Type B pancreatic cell (in vitro differentiated cells): Measurements from ENCODE around the gene CHAF1A. TPM values are rescaled to one million over a fixed set of nuclear protein-coding genes. Genes with fewer than 3 reads are reported as not detected.
A peak's percentile ranks its signal among the peaks of the same experiment; 100 is the strongest.

Experiments used
- DNase-seq: peaks from one replicate; pipeline ENCODE4 v3.0.0; 2021; ENCODE audit warnings: mixed read lengths; ENCODE audit not compliant: unreplicated experiment; ENCODE audit errors: extremely low spot score
- H3K27ac Mint-ChIP-seq: 2 replicates; pipeline ENCODE4 v1.8.0; 2021; ENCODE audit warnings: mild to moderate bottlenecking, mixed read lengths
- H3K27me3 Mint-ChIP-seq: 2 replicates; pipeline ENCODE4 v1.8.0; 2021; ENCODE audit warnings: mixed read lengths
- H3K36me3 Mint-ChIP-seq: 2 replicates; pipeline ENCODE4 v1.8.0; 2021; ENCODE audit warnings: mixed read lengths
- H3K4me1 Mint-ChIP-seq: one replicate; pipeline ENCODE4 v1.8.0; 2021; ENCODE audit warnings: mixed read lengths; ENCODE audit not compliant: unreplicated experiment
- H3K4me3 Mint-ChIP-seq: 2 replicates; pipeline ENCODE4 v1.8.0; 2021; ENCODE audit warnings: mild to moderate bottlenecking, mixed read lengths
- H3K9me3 Mint-ChIP-seq: 2 replicates; pipeline ENCODE4 v1.8.0; 2021; ENCODE audit warnings: mixed read lengths
- total RNA-seq: library from RNA; stranded (reverse); gene quantifications from 2 replicates; pipeline ENCODE4 v1.2.1, GENCODE V29; 2021; ENCODE audit warnings: low replicate concordance
- TF ChIP-seq, protein P1 (sequence below): fragments of 200-600 bp; sonication (generic); conservative IDR thresholded peaks from 2 replicates; pipeline ENCODE4 v1.5.0; 2021; ENCODE audit warnings: antibody characterized with exemption, mild to moderate bottlenecking

CHAF1A gene
- total RNA-seq, 1 donor from 2014 or later: 46.3 TPM

DNA sequence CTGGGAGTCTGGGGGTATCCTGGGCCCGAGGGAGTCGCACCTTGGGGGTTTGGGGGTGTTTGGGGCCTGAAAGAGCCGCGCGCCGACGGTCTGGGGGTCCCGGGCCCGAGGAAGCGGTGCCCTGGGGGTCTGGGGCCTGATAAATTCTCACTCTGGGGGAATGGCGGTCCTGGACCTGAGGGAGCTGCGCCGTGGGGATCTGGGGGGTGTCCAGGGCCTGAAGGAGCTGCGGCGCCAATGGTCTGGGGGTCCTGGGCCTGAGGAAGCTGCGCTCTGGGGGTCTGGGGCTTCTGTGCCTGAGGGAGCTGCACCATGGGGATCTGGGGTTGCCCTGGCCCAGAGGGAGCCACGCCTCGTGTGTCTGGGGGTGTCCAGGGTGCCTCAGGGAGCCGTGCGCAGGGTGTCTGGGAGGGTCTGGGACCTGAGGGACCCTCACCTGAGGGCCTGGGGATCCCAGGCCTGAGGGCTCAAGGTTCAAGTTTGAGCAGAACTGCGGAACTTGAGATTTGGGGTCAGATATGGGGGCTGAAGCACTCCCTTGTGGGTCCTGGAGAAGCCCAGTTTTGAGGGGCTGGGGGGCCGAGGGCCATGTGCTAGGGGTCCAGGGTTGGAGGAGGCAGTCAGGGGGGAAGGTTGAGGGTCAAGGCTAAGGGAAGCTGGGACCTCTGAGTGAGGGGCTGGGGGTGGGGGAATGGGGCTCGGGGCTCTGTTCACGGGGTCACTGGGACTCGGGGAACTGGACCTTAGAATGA, 70.7 kb downstream of the CHAF1A start:
- Mint-ChIP-seq H3K27me3 (no peaks in the 10 kb centered on the region), H3K36me3 (peaks cover 5% of the 10 kb centered on the region), H3K27ac (no peak overlapping the region), H3K4me3 (peak overlapping the region; percentile 92), H3K4me1 (peaks cover 8% of the 10 kb centered on the region), H3K9me3 (no peaks in the 10 kb centered on the region)
- TF ChIP-seq, protein P1, sequence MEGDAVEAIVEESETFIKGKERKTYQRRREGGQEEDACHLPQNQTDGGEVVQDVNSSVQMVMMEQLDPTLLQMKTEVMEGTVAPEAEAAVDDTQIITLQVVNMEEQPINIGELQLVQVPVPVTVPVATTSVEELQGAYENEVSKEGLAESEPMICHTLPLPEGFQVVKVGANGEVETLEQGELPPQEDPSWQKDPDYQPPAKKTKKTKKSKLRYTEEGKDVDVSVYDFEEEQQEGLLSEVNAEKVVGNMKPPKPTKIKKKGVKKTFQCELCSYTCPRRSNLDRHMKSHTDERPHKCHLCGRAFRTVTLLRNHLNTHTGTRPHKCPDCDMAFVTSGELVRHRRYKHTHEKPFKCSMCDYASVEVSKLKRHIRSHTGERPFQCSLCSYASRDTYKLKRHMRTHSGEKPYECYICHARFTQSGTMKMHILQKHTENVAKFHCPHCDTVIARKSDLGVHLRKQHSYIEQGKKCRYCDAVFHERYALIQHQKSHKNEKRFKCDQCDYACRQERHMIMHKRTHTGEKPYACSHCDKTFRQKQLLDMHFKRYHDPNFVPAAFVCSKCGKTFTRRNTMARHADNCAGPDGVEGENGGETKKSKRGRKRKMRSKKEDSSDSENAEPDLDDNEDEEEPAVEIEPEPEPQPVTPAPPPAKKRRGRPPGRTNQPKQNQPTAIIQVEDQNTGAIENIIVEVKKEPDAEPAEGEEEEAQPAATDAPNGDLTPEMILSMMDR: no peak
- DNase-seq: no peak

DNA sequence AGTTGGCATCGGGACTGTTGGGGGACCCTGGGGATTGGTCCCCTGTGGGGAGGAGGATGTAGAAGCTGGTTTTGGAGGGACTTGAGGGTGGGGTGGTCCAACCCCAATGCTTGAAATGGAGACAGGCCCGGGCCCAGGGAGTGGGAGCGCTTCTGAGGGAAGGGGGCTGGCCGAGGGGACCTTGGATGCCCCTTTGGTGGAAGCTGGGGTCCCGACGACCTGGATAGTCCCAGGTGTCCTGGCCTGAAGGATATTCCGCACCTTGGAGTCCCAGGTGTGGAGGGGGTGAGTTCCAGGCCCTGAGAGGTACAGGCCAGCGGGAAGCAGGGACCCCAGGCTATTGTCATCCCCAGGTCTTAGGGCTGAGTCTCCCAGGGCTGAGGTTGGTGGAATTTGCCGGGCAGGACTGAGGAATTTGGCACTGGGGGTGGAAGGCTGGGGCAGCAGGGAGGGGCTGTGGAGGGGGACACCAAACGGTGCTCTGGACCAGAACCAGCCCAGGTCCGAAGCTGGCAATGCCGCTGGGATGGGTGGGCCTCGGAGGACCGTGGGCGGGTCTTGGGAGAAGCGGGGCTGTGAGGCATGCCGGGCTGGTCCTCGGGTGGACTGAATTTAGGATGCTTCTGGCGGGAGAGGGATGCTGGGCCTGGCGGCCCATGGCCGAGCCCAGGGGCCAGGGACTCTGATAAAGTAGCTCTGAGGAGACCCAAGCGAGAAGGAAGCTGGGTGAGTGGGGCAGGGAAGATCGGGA, 71.5 kb downstream of the CHAF1A start:
- H3K27ac Mint-ChIP-seq: peak overlapping the region; percentile 61
- no peaks in the 10 kb centered on the region for H3K27me3 Mint-ChIP-seq
- no peaks in the 10 kb centered on the region for H3K9me3 Mint-ChIP-seq
- peaks cover 5% of the 10 kb centered on the region for H3K36me3 Mint-ChIP-seq
- TF ChIP-seq, protein P1: no peak
- DNase-seq: no peak
- H3K4me3 Mint-ChIP-seq: peak overlapping the region; percentile 92
- H3K4me1 Mint-ChIP-seq: peaks cover 8% of the 10 kb centered on the region

DNA sequence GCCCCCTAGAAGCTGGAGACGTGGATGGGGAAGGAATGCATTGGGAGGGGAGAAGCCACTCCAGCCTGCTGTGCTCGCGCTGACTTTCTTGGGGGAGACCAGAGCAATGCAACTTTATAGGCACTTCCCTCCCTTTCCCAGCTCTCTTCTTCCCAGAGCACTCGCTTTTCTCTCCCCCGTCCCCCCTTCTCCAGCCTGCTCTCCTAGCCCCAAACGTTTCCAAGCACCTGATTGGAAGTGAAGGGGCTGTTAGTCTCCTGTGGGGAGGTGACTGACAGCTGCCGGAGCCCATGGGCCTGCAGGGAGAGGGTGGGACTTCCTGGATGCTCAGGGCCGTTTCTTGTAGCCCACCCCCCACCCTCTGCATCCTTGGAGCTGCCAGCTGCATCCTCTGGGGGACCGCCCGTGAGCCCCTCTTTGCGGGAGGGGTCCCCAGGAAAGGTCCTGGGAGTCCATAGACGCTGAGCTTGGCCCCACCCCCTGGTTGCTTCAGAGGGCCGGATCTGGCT, 72.1 kb downstream of the CHAF1A start:
- H3K9me3 Mint-ChIP-seq: no peaks in the 10 kb centered on the region
- peaks cover 5% of the 10 kb centered on the region for H3K36me3 Mint-ChIP-seq
- H3K27ac Mint-ChIP-seq: peak overlapping the region; percentile 61
- DNase-seq: no peak
- H3K27me3 Mint-ChIP-seq: no peaks in the 10 kb centered on the region
- TF ChIP-seq, protein P1: no peak
- peaks cover 8% of the 10 kb centered on the region for H3K4me1 Mint-ChIP-seq
- peak overlapping the region; percentile 92 for H3K4me3 Mint-ChIP-seq

DNA sequence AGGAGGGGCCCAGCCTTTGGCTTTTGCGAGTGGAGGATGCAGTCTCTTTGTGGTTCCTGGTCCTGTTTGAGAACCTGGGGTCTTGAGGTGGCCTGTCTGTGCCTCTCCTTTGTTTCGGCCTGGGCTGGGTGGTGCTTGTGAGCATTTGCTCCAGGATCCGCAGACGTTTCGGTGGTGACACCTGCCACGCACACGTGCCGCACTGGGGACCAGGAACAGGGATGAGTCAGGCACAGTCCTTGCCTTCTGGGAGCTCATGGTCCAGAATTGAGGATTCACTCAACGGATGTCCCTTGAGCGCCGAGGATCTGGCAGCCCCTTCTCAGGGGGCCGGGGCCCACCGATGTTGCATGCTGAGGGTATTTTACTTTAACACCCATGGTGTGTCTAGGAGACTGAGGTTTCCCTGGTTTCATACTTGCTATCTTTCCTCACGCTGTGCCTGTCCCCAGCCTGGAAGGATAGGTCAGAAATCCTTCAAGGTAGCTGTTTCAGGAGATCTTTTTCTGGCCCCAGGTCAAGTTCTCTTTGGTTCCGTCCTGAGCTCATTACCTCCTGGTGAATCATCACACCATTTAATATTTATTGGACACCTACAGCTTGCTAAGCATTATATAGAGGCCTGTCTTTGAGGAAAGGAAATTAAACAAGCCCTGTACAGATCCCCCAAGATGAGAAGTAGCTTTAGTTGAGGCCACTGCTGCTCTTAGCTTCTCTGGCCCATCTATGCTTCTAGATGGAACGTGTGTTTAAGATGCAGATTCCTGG, 74.8 kb downstream of the CHAF1A start:
- Mint-ChIP-seq H3K36me3 (peaks cover 5% of the 10 kb centered on the region), H3K4me3 (no peak overlapping the region), H3K27me3 (no peaks in the 10 kb centered on the region), H3K27ac (no peak overlapping the region), H3K4me1 (peaks cover 8% of the 10 kb centered on the region), H3K9me3 (no peaks in the 10 kb centered on the region)
- TF ChIP-seq, protein P1: no peak
- no peak for DNase-seq

DNA sequence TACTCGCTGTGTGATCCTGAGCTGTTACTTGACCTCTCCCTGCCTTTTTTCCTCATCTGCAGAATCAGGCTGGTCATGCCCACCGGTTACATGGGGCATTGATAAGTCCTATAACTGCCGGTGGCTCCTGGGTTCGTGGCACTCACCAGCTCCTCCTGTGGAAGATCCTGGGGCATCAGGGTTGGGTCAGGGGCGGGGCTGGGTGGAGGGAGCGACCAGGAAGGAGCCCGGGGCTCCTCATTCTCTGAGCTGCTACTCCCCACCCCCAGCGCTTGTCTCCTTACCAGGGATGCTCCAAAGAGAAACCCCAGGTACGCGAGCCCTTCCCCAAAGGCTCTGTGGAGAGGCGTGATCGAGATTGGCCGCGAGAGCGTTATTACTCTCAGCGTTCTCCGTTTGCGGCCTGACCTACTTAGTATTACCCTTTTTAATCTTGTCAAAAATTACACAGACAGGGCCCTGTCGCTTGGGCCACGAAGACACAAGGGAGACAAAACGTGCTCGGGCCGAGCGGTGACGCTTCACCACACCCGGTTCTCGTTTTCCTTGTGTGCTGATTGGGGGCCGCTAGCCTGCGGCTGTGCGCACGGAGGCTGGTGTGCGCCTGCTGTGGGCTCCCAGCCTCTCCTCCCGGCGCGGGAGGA, 80.4 kb downstream of the CHAF1A start:
- no peaks in the 10 kb centered on the region for H3K4me1 Mint-ChIP-seq
- DNase-seq: no peak
- no peaks in the 10 kb centered on the region for H3K9me3 Mint-ChIP-seq
- H3K27me3 Mint-ChIP-seq: no peaks in the 10 kb centered on the region
- no peak overlapping the region for H3K27ac Mint-ChIP-seq
- H3K36me3 Mint-ChIP-seq: peaks cover 14% of the 10 kb centered on the region
- no peak overlapping the region for H3K4me3 Mint-ChIP-seq
- TF ChIP-seq, protein P1: no peak
